Activated T-cell treated with anti-CD3 and anti-CD28 coated beads for 1 hour (primary cell): ENCODE data around the gene BATF.

ENCODE experiments used
- DNase-seq: peaks from one replicate; pipeline ENCODE4 v3.0.0-alpha.2; 2020; ENCODE audit warnings: low read depth

BATF gene

GRCh38 chr14:75535164-75535898 is 13.1 kb downstream of the BATF start:
- DNase-seq = no peak

- DNase-seq = no peak
Measured at GRCh38 chr14:75537071-75537470, 14.8 kb downstream of the BATF start.

- DNase-seq = no peak
Measured at GRCh38 chr14:75539162-75539560, 16.9 kb downstream of the BATF start.

- DNase-seq = no peak
Measured at GRCh38 chr14:75539561-75540478, 17.6 kb downstream of the BATF start.

GRCh38 chr14:75540479-75540851 is 18.2 kb downstream of the BATF start:
- DNase-seq = no peak

- DNase-seq = peak; percentile 60
Measured at GRCh38 chr14:75542588-75543091, 20.4 kb downstream of the BATF start.

GRCh38 chr14:75543253-75543652 is 21.0 kb downstream of the BATF start:
- DNase-seq = no peak

- DNase-seq = no peak
Measured at GRCh38 chr14:75543786-75544185, 21.5 kb downstream of the BATF start.

- no peak for DNase-seq
Measured at GRCh38 chr14:75545907-75546306, 23.6 kb downstream of the BATF start.

- DNase-seq = no peak
Measured at GRCh38 chr14:75547552-75548250, 25.4 kb downstream of the BATF start.

- no peak for DNase-seq
Measured at GRCh38 chr14:75548544-75548943, 26.3 kb downstream of the BATF start.

- DNase-seq = no peak
Measured at GRCh38 chr14:75549169-75549568, 26.9 kb downstream of the BATF start.

GRCh38 chr14:75551021-75551420 is 28.8 kb downstream of the BATF start:
- no peak for DNase-seq

GRCh38 chr14:75553157-75553556 is 30.9 kb downstream of the BATF start:
- no peak for DNase-seq

GRCh38 chr14:75553761-75554364 is 31.6 kb downstream of the BATF start:
- DNase-seq = no peak

- no peak for DNase-seq
Measured at GRCh38 chr14:75554482-75554881, 32.2 kb downstream of the BATF start.

GRCh38 chr14:75558440-75558839 is 36.2 kb downstream of the BATF start:
- DNase-seq = no peak

GRCh38 chr14:75559045-75559444 is 36.8 kb downstream of the BATF start:
- no peak for DNase-seq

GRCh38 chr14:75559451-75560222 is 37.4 kb downstream of the BATF start:
- no peak for DNase-seq

GRCh38 chr14:75561013-75561432 is 38.8 kb downstream of the BATF start:
- DNase-seq = peak; percentile 30

- no peak for DNase-seq
Measured at GRCh38 chr14:75562089-75562488, 39.8 kb downstream of the BATF start.
